ENCODE data around the gene LAMA2. TPM values are rescaled to one million over a fixed set of nuclear protein-coding genes. Genes with fewer than 3 reads are reported as not detected.

Gene LAMA2
- total RNA-seq, 1 experiment from 2014 or later = 4.2 TPM

DNA sequence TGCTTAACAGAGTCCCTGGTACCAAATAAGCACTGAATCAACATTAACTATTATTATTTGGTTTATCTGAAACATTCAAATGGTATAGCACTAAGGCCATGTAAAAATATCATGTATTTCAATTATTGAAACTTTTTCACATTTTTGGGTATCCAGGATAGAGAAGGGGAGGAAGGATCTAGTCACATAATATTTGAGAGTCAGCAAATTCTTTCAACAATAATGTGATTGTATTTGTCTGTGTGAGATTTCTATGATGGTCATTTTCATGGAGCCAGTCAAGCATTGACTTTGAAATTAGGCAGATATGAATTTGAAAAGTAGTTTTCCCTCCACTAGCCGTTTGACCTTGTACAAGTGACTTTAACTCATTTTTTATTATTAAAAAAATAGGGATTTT, 67.9 kb downstream of the LAMA2 start:
- no peak for DNase-seq
- no peak overlapping the region for H3K4me2 ChIP-seq (ENCODE audit: insufficient read depth, insufficient read length, low read length)
- no peak overlapping the region for H3K4ac ChIP-seq (ENCODE audit: low read depth, low read length)
- no peak overlapping the region for H4K8ac ChIP-seq (replicated peaks; ENCODE audit: insufficient read length, low read depth, low read length)
- no peaks in the 10 kb centered on the region for H4K20me1 ChIP-seq (ENCODE audit: control insufficient read depth, insufficient read depth, insufficient read length)
- H4K5ac ChIP-seq (ENCODE audit: insufficient read length, low read depth, low read length) = no peak overlapping the region
- Mint-ChIP-seq H3K27me3 (ENCODE audit: low read depth) (no peaks in the 10 kb centered on the region), H3K27ac (no peak overlapping the region), H3K4me1 (peaks cover 28 to 31% of the 10 kb centered on the region in 2 experiments), H3K36me3 (ENCODE audit: insufficient read depth in 1 of 3, low read depth in 3 of 3) (no peaks in the 10 kb centered on the region), H3K4me3 (no peak overlapping the region), H3K9me3 (no peaks in the 10 kb centered on the region)
- no peaks in the 10 kb centered on the region for H3K23me2 ChIP-seq (ENCODE audit: insufficient read length, low read depth, low read length, poor library complexity, severe bottlenecking)
- no peak overlapping the region for H3K9ac ChIP-seq (ENCODE audit: extremely low read depth, insufficient read length, low read length)
- H4K91ac ChIP-seq (ENCODE audit: insufficient read length, low read depth, low read length) = no peak overlapping the region
- TF ChIP-seq, protein P1, sequence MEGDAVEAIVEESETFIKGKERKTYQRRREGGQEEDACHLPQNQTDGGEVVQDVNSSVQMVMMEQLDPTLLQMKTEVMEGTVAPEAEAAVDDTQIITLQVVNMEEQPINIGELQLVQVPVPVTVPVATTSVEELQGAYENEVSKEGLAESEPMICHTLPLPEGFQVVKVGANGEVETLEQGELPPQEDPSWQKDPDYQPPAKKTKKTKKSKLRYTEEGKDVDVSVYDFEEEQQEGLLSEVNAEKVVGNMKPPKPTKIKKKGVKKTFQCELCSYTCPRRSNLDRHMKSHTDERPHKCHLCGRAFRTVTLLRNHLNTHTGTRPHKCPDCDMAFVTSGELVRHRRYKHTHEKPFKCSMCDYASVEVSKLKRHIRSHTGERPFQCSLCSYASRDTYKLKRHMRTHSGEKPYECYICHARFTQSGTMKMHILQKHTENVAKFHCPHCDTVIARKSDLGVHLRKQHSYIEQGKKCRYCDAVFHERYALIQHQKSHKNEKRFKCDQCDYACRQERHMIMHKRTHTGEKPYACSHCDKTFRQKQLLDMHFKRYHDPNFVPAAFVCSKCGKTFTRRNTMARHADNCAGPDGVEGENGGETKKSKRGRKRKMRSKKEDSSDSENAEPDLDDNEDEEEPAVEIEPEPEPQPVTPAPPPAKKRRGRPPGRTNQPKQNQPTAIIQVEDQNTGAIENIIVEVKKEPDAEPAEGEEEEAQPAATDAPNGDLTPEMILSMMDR (conservative IDR thresholded peaks at IDR 0.05) = no peak
- H2BK5ac ChIP-seq (ENCODE audit: insufficient read length, low read length) = no peak overlapping the region
- no peak overlapping the region for H3K23ac ChIP-seq (ENCODE audit: insufficient read length, low read depth, low read length)
- no peak overlapping the region for H2BK12ac ChIP-seq (ENCODE audit: insufficient read length, low read depth, low read length)
- H3K79me2 ChIP-seq (ENCODE audit: insufficient read depth, low read length) = no peaks in the 10 kb centered on the region
- no peak overlapping the region for H2BK120ac ChIP-seq (ENCODE audit: low read depth, low read length, poor library complexity, severe bottlenecking)
- H3K27ac ChIP-seq (ENCODE audit: insufficient read length, low read depth, low read length) = no peak overlapping the region
- H2AFZ ChIP-seq (ENCODE audit: low read length) = no peak overlapping the region
- 0 out of 2 replicates have a peak, but pooled peaks cover 2% of the 10 kb centered on the region for H3K4me1 ChIP-seq (ENCODE audit: insufficient read depth, low read length)
- H3K79me1 ChIP-seq (ENCODE audit: insufficient read depth, low read depth, low read length, poor library complexity, severe bottlenecking) = no peaks in the 10 kb centered on the region
- H3K9me3 ChIP-seq (ENCODE audit: control insufficient read depth, low read depth, low read length) = no peaks in the 10 kb centered on the region
- H3K18ac ChIP-seq (ENCODE audit: insufficient read length, low read depth, low read length) = no peak overlapping the region
- no CpG with 5 or more reads among the region's 1 CpG for WGBS (ENCODE audit: extremely low coverage, insufficient read length, low lambda C conversion rate)
- no peaks in the 10 kb centered on the region for H3K27me3 ChIP-seq (ENCODE audit: insufficient read depth, low read length)
- H2AK5ac ChIP-seq (ENCODE audit: insufficient read length, low read length) = no peak overlapping the region
- no peak overlapping the region for H3T11ph ChIP-seq (ENCODE audit: low read length)
- no peak overlapping the region for H2BK15ac ChIP-seq (ENCODE audit: low read depth, low read length)
- no peak overlapping the region for H3K56ac ChIP-seq (ENCODE audit: insufficient read length, low read depth, low read length)
- H2BK20ac ChIP-seq (ENCODE audit: low read depth, low read length, poor library complexity, severe bottlenecking) = no peak overlapping the region
- no peak overlapping the region for H3K14ac ChIP-seq (ENCODE audit: insufficient read depth, low read length)
